H1 (cell line): ENCODE measurements around the gene SPACA4.

ENCODE experiments used
- CEBPB ChIP-seq: IDR thresholded peaks from 2 replicates; pipeline ENCODE4 v1.6.1; 2012; ENCODE audit warnings: low read depth, low read length
- CTCF ChIP-seq, 3 experiments: IDR thresholded peaks; 1 replicate in 2 of 3; 2 replicates in 1 of 3; pipeline versions ENCODE4 v1.5.1 to v1.6.1; 2011; ENCODE audit warnings: low read length in 3 of 3, mild to moderate bottlenecking in 3 of 3, inconsistent platforms in 2 of 3, low read depth in 1 of 3, moderate library complexity in 1 of 3; ENCODE audit not compliant: insufficient read depth in 1 of 3; ENCODE audit errors: control extremely low read depth in 1 of 3
- EZH2 ChIP-seq: fragments of 200-600 bp; sonication (generic); IDR thresholded peaks from 2 replicates; pipeline ENCODE4 v1.7.1; 2012; ENCODE audit warnings: low read depth, mild to moderate bottlenecking, moderate library complexity, low read length, inconsistent platforms; ENCODE audit not compliant: severe bottlenecking
- FOSL1 ChIP-seq: IDR thresholded peaks from 2 replicates; pipeline ENCODE4 v1.6.1; 2011; ENCODE audit warnings: mild to moderate bottlenecking, low read depth, low read length, moderate library complexity; ENCODE audit not compliant: insufficient read depth
- JUN ChIP-seq: IDR thresholded peaks from 2 replicates; pipeline ENCODE4 v1.6.1; 2011; ENCODE audit warnings: low read depth, mild to moderate bottlenecking, improper control_type of control experiment, low read length
- KDM4A ChIP-seq: IDR thresholded peaks from one replicate; pipeline ENCODE4 v1.7.1; 2012; ENCODE audit warnings: low read depth, mild to moderate bottlenecking, moderate library complexity, low read length, inconsistent platforms; ENCODE audit not compliant: severe bottlenecking
- POU5F1 ChIP-seq: IDR thresholded peaks from 2 replicates; pipeline ENCODE4 v1.6.1; 2011; ENCODE audit warnings: low read depth, mild to moderate bottlenecking, low read length, moderate library complexity
- RAD21 ChIP-seq, 2 experiments: IDR thresholded peaks in 1 of 2; conservative IDR thresholded peaks in 1 of 2; 2 replicates each; pipeline ENCODE4 v1.6.1; 2011; ENCODE audit warnings: low read depth in 2 of 2, low read length in 2 of 2, improper control_type of control experiment in 1 of 2, inconsistent platforms in 1 of 2, mild to moderate bottlenecking in 1 of 2, moderate library complexity in 1 of 2
- RFX5 ChIP-seq: IDR thresholded peaks from 2 replicates; pipeline ENCODE4 v1.6.1; 2011; ENCODE audit warnings: low read depth, low read length, improper control_type of control experiment, borderline replicate concordance
- SAP30 ChIP-seq: fragments of 300-600 bp; sonication (generic); IDR thresholded peaks from 2 replicates; pipeline ENCODE4 v1.7.1; 2012; ENCODE audit warnings: low read length, moderate library complexity, mild to moderate bottlenecking, inconsistent platforms; ENCODE audit not compliant: insufficient read depth, insufficient replicate concordance
- TF ChIP-seq, protein P1 (sequence below): IDR thresholded peaks from 2 replicates; pipeline ENCODE4 v1.6.1; 2011; ENCODE audit warnings: low read depth, mild to moderate bottlenecking, low read length; ENCODE audit not compliant: insufficient read depth
- TF ChIP-seq, protein P2 (sequence below): IDR thresholded peaks from 2 replicates; pipeline ENCODE4 v1.6.1; 2012; ENCODE audit warnings: low read length, inconsistent platforms

DNA sequence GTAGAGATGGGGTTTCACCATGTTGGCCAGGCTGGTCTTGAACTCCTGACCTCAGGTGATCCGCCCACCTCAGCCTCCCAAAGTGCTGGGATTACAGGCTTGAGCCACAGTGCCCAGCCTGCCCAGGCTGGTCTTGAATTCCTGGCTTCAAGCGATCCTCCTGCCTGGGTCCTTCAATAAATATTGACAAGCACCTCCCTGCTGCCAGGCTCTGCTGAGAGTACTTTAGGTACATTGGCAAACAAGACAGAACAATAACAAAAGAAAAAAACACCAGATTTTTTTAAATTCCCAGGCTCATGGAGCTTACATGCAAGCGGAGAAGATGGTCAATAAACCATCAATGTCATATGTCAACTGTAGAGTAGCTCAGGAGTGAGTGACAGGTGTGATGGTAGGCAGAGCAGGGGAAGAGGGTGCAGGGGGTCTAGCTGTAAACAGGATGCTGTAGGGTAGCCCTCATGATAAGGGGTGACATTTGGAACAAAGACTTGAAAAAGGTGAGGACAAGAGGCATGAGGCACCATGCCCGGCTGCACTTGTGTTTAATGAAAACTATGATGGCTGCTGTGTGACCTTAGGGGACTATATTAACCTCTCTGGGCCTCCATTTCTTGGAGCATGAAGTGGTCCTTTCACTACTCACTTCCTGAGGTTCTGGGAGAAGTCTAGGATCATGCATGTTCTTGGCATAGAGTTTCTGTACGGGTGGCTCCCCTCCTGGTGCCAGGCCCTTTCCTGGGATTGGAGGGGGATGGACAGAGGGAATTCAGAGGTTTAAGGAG is 35.0 kb upstream of the SPACA4 start:
- TF ChIP-seq FOSL1, result no peak
- TF ChIP-seq, protein P1, sequence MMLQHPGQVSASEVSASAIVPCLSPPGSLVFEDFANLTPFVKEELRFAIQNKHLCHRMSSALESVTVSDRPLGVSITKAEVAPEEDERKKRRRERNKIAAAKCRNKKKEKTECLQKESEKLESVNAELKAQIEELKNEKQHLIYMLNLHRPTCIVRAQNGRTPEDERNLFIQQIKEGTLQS, result no peak
- no peak for TF ChIP-seq CTCF (IDR thresholded peaks at IDR 0.05; ENCODE audit: control extremely low read depth in 1 of 3, insufficient read depth in 1 of 3, low read depth in 1 of 3, low read length in 3 of 3)
- no peak for TF ChIP-seq RAD21 (IDR thresholded peaks at IDR 0.05 in 1 of 2, conservative IDR thresholded peaks at IDR 0.05 in 1 of 2; ENCODE audit: low read depth in 2 of 2, low read length in 2 of 2)
- no peak for TF ChIP-seq SAP30
- TF ChIP-seq POU5F1, result no peak
- no peak for TF ChIP-seq RFX5
- TF ChIP-seq JUN, result no peak
- no peak for TF ChIP-seq EZH2
- TF ChIP-seq, protein P2, sequence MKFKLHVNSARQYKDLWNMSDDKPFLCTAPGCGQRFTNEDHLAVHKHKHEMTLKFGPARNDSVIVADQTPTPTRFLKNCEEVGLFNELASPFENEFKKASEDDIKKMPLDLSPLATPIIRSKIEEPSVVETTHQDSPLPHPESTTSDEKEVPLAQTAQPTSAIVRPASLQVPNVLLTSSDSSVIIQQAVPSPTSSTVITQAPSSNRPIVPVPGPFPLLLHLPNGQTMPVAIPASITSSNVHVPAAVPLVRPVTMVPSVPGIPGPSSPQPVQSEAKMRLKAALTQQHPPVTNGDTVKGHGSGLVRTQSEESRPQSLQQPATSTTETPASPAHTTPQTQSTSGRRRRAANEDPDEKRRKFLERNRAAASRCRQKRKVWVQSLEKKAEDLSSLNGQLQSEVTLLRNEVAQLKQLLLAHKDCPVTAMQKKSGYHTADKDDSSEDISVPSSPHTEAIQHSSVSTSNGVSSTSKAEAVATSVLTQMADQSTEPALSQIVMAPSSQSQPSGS, result no peak
- no peak for TF ChIP-seq KDM4A
- no peak for TF ChIP-seq CEBPB
